DOHH2 (cell line): ENCODE data around the gene FCER1G.

Experiments
- CTCF ChIP-seq: fragments of 200-600 bp; sonication (generic); IDR thresholded peaks from one replicate; pipeline ENCODE4 v1.5.1; 2014; ENCODE audit warnings: antibody characterized with exemption, mild to moderate bottlenecking, low read depth, low read length; ENCODE audit not compliant: poor library complexity, severe bottlenecking
- EZH2phosphoT487 ChIP-seq: fragments of 200-600 bp; sonication (generic); IDR thresholded peaks from 2 replicates; pipeline ENCODE4 v1.6.1; 2017; ENCODE audit warnings: borderline replicate concordance, mild to moderate bottlenecking, antibody characterized with exemption, low read length, moderate library complexity, mixed read lengths

GRCh38 chr1:161172349-161172748 lies 42.7 kb upstream of the FCER1G start:
- TF ChIP-seq CTCF (no peak), EZH2phosphoT487 (no peak)
